DND-41 (cell line): ENCODE data around the gene AP4M1.

Experiments used
- CTCF ChIP-seq: IDR thresholded peaks from 2 replicates; pipeline ENCODE4 v1.5.1; 2012; ENCODE audit warnings: borderline replicate concordance, low read length, moderate library complexity, mild to moderate bottlenecking; ENCODE audit not compliant: poor library complexity, severe bottlenecking; ENCODE audit errors: extremely low read depth
- EZH2 ChIP-seq: IDR thresholded peaks from 3 replicates; pipeline ENCODE4 v1.6.1; 2012; ENCODE audit warnings: borderline replicate concordance, low read depth, mild to moderate bottlenecking, moderate library complexity, low read length, inconsistent platforms; ENCODE audit not compliant: severe bottlenecking

- TF ChIP-seq EZH2: no peak
- no peak for TF ChIP-seq CTCF
Observed at GRCh38 chr7:100064162-100064561, 37.3 kb upstream of the AP4M1 start.
